ENCODE measurements around the gene CMTM4. TPM values are rescaled to one million over a fixed set of nuclear protein-coding genes. Genes with fewer than 3 reads are reported as not detected.

Gene CMTM4
- total and polyA plus RNA-seq, 2 of the 8 experiments (the other 6 are each of a cell fraction or from before 2014, with no cell fraction given), result 35.3 to 51.7 TPM

GRCh38 chr16:66639091-66639885, 57.3 kb downstream of the CMTM4 start (continued):
- TF ChIP-seq SAP30 (IDR thresholded peaks at IDR 0.05; ENCODE audit: insufficient read depth, insufficient replicate concordance, low read length), result no peak

Data from H1 (cell line).